Activated CD4-positive, alpha-beta T cell treated with anti-CD3 and anti-CD28 coated beads, Interleukin-2, amount 50 U/mL, for 1 hour (primary cell): ENCODE data around the gene FGF6.

Experiments used
- DNase-seq: peaks from one replicate; pipeline ENCODE4 v3.0.0-alpha.2; 2020

FGF6 gene

GRCh38 chr12:4446335-4446734, 720 bp upstream of the FGF6 start:
- DNase-seq = no peak

GRCh38 chr12:4444031-4444430, 1.6 kb downstream of the FGF6 start:
- no peak for DNase-seq

GRCh38 chr12:4443616-4444015, 2.0 kb downstream of the FGF6 start:
- no peak for DNase-seq

GRCh38 chr12:4441355-4442335, 4.0 kb downstream of the FGF6 start:
- DNase-seq = no peak

- no peak for DNase-seq
Measured at GRCh38 chr12:4440187-4440941, 5.3 kb downstream of the FGF6 start.

GRCh38 chr12:4439736-4440135, 5.9 kb downstream of the FGF6 start:
- DNase-seq = no peak

GRCh38 chr12:4438834-4439596, 6.6 kb downstream of the FGF6 start:
- no peak for DNase-seq

- no peak for DNase-seq
Measured at GRCh38 chr12:4435537-4435936, 10.1 kb downstream of the FGF6 start.

- DNase-seq = no peak
Measured at GRCh38 chr12:4434706-4435425, 10.7 kb downstream of the FGF6 start.

GRCh38 chr12:4434301-4434700, 11.3 kb downstream of the FGF6 start:
- no peak for DNase-seq

- DNase-seq = no peak
Measured at GRCh38 chr12:4433745-4434058, 11.9 kb downstream of the FGF6 start.

GRCh38 chr12:4432878-4433744, 12.5 kb downstream of the FGF6 start:
- DNase-seq = no peak

GRCh38 chr12:4431866-4432265, 13.7 kb downstream of the FGF6 start:
- DNase-seq = no peak

GRCh38 chr12:4431436-4431835, 14.2 kb downstream of the FGF6 start:
- no peak for DNase-seq

GRCh38 chr12:4424422-4424821, 21.2 kb downstream of the FGF6 start:
- no peak for DNase-seq

GRCh38 chr12:4423528-4424195, 22.0 kb downstream of the FGF6 start:
- DNase-seq = no peak

- DNase-seq = no peak
Measured at GRCh38 chr12:4422985-4423384, 22.6 kb downstream of the FGF6 start.

GRCh38 chr12:4421590-4422031, 24.0 kb downstream of the FGF6 start:
- peak; percentile 8 for DNase-seq

- no peak for DNase-seq
Measured at GRCh38 chr12:4420138-4420670, 25.4 kb downstream of the FGF6 start.

- DNase-seq = no peak
Measured at GRCh38 chr12:4418913-4419312, 26.7 kb downstream of the FGF6 start.

- no peak for DNase-seq
Measured at GRCh38 chr12:4417936-4418335, 27.7 kb downstream of the FGF6 start.
